ENCODE data around the gene RPH3AL.

RPH3AL gene

GRCh38 chr17:290626-291025 is 62.0 kb downstream of the RPH3AL start:
- CTCF ChIA-PET: interaction anchor here (1.2 kb wide), 1 partner anchor 18 kb away, joined by 4 read pairs; no protein-coding TSS in a partner anchor
- Histone ChIP-seq H3K9me3 (ENCODE audit: control insufficient read depth, insufficient read depth, low read depth, low read length) (no peaks in the 10 kb centered on the region), H3K36me3 (ENCODE audit: control insufficient read depth in 2 of 2, insufficient read depth in 1 of 2, low read length in 2 of 2) (no peaks in the 10 kb centered on the region), H3K4me1 (ENCODE audit: control insufficient read depth, insufficient read depth, low read length) (no peaks in the 10 kb centered on the region), H3K27ac (ENCODE audit: extremely low read depth, low read depth, low read length) (no peak overlapping the region), H3K4me3 (ENCODE audit: low read depth, low read length) (no peak overlapping the region)
- POLR2A ChIA-PET: no interaction called here
- no peak for TF ChIP-seq ZNF324 (tag by site-specific recombination; IDR thresholded peaks at IDR 0.05)
- no peak for TF ChIP-seq REST (tag by site-specific recombination; IDR thresholded peaks at IDR 0.05)
- no peak for TF ChIP-seq YY1 (tag by site-specific recombination; IDR thresholded peaks at IDR 0.05)
- no peak for TF ChIP-seq FEZF1 (tag by site-specific recombination; IDR thresholded peaks at IDR 0.05)
- TF ChIP-seq ZNF843 (tag by site-specific recombination; IDR thresholded peaks at IDR 0.05): no peak
- no peak for TF ChIP-seq KLF1 (tag by site-specific recombination; IDR thresholded peaks at IDR 0.05)
- TF ChIP-seq OSR2 (tag by site-specific recombination; IDR thresholded peaks at IDR 0.05): no peak

GRCh38 chr17:290121-290521 is 62.5 kb downstream of the RPH3AL start:
- POLR2A ChIA-PET: no interaction called here
- Histone ChIP-seq H3K4me1 (ENCODE audit: control insufficient read depth, insufficient read depth, low read length) (no peaks in the 10 kb centered on the region), H3K4me3 (ENCODE audit: low read depth, low read length) (no peak overlapping the region), H3K9me3 (ENCODE audit: control insufficient read depth, insufficient read depth, low read depth, low read length) (no peaks in the 10 kb centered on the region), H3K27ac (ENCODE audit: extremely low read depth, low read depth, low read length) (no peak overlapping the region), H3K36me3 (ENCODE audit: control insufficient read depth in 2 of 2, insufficient read depth in 1 of 2, low read length in 2 of 2) (no peaks in the 10 kb centered on the region)
- no peak for TF ChIP-seq SCRT1 (tag by site-specific recombination; IDR thresholded peaks at IDR 0.05; ENCODE audit: borderline replicate concordance)
- CTCF ChIA-PET: interaction anchor here (0.6 to 0.8 kb wide), 3 partner anchors 18 to 120 kb away, joined by 3 to 4 read pairs (median 3); no protein-coding TSS in a partner anchor

- no peaks in the 10 kb centered on the region for H3K4me1 ChIP-seq (ENCODE audit: control insufficient read depth, insufficient read depth, low read length)
- POLR2A ChIA-PET: no interaction called here
- TF ChIP-seq ZBTB48 (tag by site-specific recombination; IDR thresholded peaks at IDR 0.05) (no peak), ZFHX2 (tag by site-specific recombination; conservative IDR thresholded peaks at IDR 0.05) (peak; percentile 27; the same call in 1 of the 2 replicates), ZNF529 (tag by site-specific recombination; IDR thresholded peaks at IDR 0.05; ENCODE audit: insufficient replicate concordance) (no peak), ZNF623 (tag by site-specific recombination; IDR thresholded peaks at IDR 0.05) (peak; percentile 96), ZBTB21 (tag by site-specific recombination; IDR thresholded peaks at IDR 0.05) (no peak)
Measured at GRCh38 chr17:289409-289808, 63.2 kb downstream of the RPH3AL start.

GRCh38 chr17:288802-289356 is 63.7 kb downstream of the RPH3AL start:
- Histone ChIP-seq H3K27ac (ENCODE audit: extremely low read depth, low read depth, low read length) (no peak overlapping the region), H3K4me1 (ENCODE audit: control insufficient read depth, insufficient read depth, low read length) (no peaks in the 10 kb centered on the region), H3K4me3 (ENCODE audit: low read depth, low read length) (no peak overlapping the region), H3K9me3 (ENCODE audit: control insufficient read depth, insufficient read depth, low read depth, low read length) (no peaks in the 10 kb centered on the region), H3K36me3 (ENCODE audit: control insufficient read depth in 2 of 2, insufficient read depth in 1 of 2, low read length in 2 of 2) (no peaks in the 10 kb centered on the region)
- TF ChIP-seq ZNF561 (tag by site-specific recombination; IDR thresholded peaks at IDR 0.05; ENCODE audit: borderline replicate concordance): no peak
- TF ChIP-seq ZEB2 (tag by site-specific recombination; IDR thresholded peaks at IDR 0.05): no peak
- TF ChIP-seq ZSCAN23 (tag by site-specific recombination; IDR thresholded peaks at IDR 0.05): no peak
- no peak for TF ChIP-seq ZNF843 (tag by site-specific recombination; IDR thresholded peaks at IDR 0.05)
- ChIA-PET CTCF (no interaction called here), POLR2A (no interaction called here)

More at GRCh38 chr17:289409-289808, 63.2 kb downstream of the RPH3AL start:
- CTCF ChIA-PET: interaction anchor here (0.6 to 0.8 kb wide), 3 partner anchors 19 to 121 kb away, joined by 3 to 4 read pairs (median 3); no protein-coding TSS in a partner anchor
- no peak overlapping the region for H3K27ac ChIP-seq (ENCODE audit: extremely low read depth, low read depth, low read length)
- H3K9me3 ChIP-seq (ENCODE audit: control insufficient read depth, insufficient read depth, low read depth, low read length): no peaks in the 10 kb centered on the region
- H3K36me3 ChIP-seq (ENCODE audit: control insufficient read depth in 2 of 2, insufficient read depth in 1 of 2, low read length in 2 of 2): no peaks in the 10 kb centered on the region
- no peak overlapping the region for H3K4me3 ChIP-seq (ENCODE audit: low read depth, low read length)
